ENCODE measurements around the gene PIGL. TPM values are rescaled to one million over a fixed set of nuclear protein-coding genes. Genes with fewer than 3 reads are reported as not detected.

Gene PIGL
- total and polyA plus RNA-seq, 12 donors: 10.3 to 102 (median 29.5) TPM

DNA sequence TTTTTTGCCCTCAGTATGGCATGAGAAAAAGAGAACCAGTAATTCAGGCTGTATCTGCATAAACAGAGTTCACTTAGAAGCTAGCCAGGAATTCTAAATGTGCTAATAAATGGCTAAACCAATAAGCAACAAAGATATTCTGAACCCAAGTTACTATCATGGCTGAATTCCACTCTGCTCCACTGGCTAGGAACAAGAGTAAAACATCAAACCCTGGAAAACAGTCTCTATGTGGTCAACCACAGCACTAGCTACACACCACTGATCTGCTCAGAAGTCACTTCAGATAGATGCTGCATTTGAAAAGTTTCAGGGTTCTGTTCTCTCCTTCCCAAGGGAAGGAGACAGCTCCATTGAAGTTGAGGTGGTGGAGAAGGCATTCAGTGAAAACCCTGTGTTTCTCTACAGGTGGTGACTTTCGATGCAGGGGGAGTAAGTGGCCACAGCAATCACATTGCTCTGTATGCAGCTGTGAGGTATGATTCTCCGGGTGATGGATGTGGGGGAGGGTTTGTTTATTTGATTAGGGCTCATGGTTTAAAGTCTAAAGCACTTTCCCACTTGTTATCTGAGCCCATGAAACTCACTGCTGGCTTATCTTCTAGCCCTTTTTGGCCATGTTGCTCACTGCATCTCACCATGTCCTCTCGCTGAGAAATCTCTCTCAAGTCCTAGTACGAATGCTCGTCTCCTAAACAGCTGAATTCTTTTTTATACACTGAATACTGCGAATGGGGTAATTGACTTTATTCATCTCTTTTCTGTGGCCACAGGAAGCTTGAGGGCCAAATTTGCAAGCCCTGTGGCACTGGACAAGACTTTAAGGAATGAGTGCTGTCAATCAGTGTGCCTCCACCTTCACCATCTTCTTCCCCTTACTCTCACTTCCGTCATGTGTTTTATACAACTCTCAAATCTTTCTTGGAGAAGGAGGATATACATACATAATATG lies 96.4 kb downstream of the PIGL start:
- Histone ChIP-seq H3K9me3 (replicated peaks in 1 of 3) (no peaks in the 10 kb centered on the region), H3K36me3 (replicated peaks in 1 of 2) (no peaks in the 10 kb centered on the region), H3K4me1 (replicated peaks in 1 of 2) (no peaks in the 10 kb centered on the region), H3K27me3 (no peaks in the 10 kb centered on the region), H3K27ac (no peak overlapping the region), H3K4me3 (no peak overlapping the region)
- DNase-seq: no peak
- TF ChIP-seq CTCF (IDR thresholded peaks at IDR 0.05): no peak
- TF ChIP-seq POLR2A (IDR thresholded peaks at IDR 0.05): no peak
- WGBS, 4 donors: 90 to 96% (median 92%) methylated on average over 6 to 7 of the region's 7 CpGs
- intact Hi-C loops (cut with DNase I): no loop called here

GRCh38 chr17:16314189-16314588 lies 97.2 kb downstream of the PIGL start:
- Histone ChIP-seq H3K4me3 (no peak overlapping the region), H3K4me1 (replicated peaks in 1 of 2) (no peaks in the 10 kb centered on the region), H3K36me3 (replicated peaks in 1 of 2) (no peaks in the 10 kb centered on the region), H3K27me3 (no peaks in the 10 kb centered on the region), H3K9me3 (replicated peaks in 1 of 3) (no peaks in the 10 kb centered on the region), H3K27ac (no peak overlapping the region)
- TF ChIP-seq CTCF (IDR thresholded peaks at IDR 0.05) (no peak), POLR2A (IDR thresholded peaks at IDR 0.05) (no peak)
- intact Hi-C loops (cut with DNase I): no loop called here
- DNase-seq: no peak

DNA sequence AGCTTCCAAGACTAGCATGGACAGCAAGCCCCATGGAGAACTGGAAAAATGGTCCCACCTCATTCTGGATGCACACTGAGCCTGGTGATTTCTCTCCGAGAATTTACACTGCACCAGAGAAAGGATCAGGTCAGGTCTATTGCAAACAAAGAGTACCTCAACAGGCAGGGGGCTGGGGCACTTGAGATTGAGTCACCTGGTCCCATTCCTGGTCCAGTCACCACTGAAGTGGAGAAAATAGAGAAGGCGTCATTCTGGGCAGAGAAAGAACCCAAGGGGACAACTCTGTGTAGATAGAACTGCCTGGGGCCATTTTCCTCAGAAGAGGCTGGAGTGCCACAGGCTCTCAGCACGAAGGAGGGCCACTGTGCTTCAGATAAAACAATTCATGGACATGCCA lies 97.8 kb downstream of the PIGL start:
- Histone ChIP-seq H3K27ac (no peak overlapping the region), H3K36me3 (replicated peaks in 1 of 2) (no peaks in the 10 kb centered on the region), H3K4me1 (replicated peaks in 1 of 2) (no peaks in the 10 kb centered on the region), H3K4me3 (no peak overlapping the region), H3K9me3 (replicated peaks in 1 of 3) (no peaks in the 10 kb centered on the region), H3K27me3 (no peaks in the 10 kb centered on the region)
- TF ChIP-seq CTCF (IDR thresholded peaks at IDR 0.05) (no peak), POLR2A (IDR thresholded peaks at IDR 0.05) (no peak)
- intact Hi-C loops (cut with DNase I): no loop called here
- DNase-seq: no peak
- 95 to 100% (median 96%) methylated on average over 3 of the region's 3 CpGs for WGBS, 4 donors

GRCh38 chr17:16319969-16320368 lies 103.0 kb downstream of the PIGL start:
- peaks cover 0 to 7% of the 10 kb centered on the region in 2 donors for H3K36me3 ChIP-seq (replicated peaks in 1 of 2)
- H3K27ac ChIP-seq: no peak overlapping the region
- H3K4me1 ChIP-seq (replicated peaks in 1 of 2): no peaks in the 10 kb centered on the region
- no peak overlapping the region for H3K4me3 ChIP-seq
- TF ChIP-seq POLR2A (IDR thresholded peaks at IDR 0.05): no peak
- TF ChIP-seq CTCF (IDR thresholded peaks at IDR 0.05): no peak
- 56 to 94% (median 81%) methylated on average over 2 to 3 of the region's 3 CpGs for WGBS, 4 donors
- no peaks in the 10 kb centered on the region for H3K27me3 ChIP-seq
- DNase-seq: no peak
- intact Hi-C loops (cut with DNase I): no loop called here
- H3K9me3 ChIP-seq (replicated peaks in 1 of 3): no peaks in the 10 kb centered on the region
